Tongue (tissue), 2 donors: ENCODE measurements around the gene PTGR3. TPM values are rescaled to one million over a fixed set of nuclear protein-coding genes. Genes with fewer than 3 reads are reported as not detected.
A peak's percentile ranks its signal among the peaks of the same experiment; 100 is the strongest.

Experiments used
- DNase-seq: peaks from one replicate; pipeline ENCODE4 v3.0.0-alpha.2; 2015
- total RNA-seq: library from RNA; depleted of rRNA; stranded (reverse); fragments of >200 nt; gene quantifications from one replicate; pipeline ENCODE4 v1.2.3, GENCODE V29; 2014

The PTGR3 gene
- total RNA-seq, 1 donor from 2014 or later, result 33.7 TPM

- DNase-seq, result no peak
Observed at GRCh38 chr18:75234901-75235300, 26.0 kb upstream of the PTGR3 start.

- DNase-seq, result no peak
Observed at GRCh38 chr18:75231053-75231406, 22.1 kb upstream of the PTGR3 start.

DNA sequence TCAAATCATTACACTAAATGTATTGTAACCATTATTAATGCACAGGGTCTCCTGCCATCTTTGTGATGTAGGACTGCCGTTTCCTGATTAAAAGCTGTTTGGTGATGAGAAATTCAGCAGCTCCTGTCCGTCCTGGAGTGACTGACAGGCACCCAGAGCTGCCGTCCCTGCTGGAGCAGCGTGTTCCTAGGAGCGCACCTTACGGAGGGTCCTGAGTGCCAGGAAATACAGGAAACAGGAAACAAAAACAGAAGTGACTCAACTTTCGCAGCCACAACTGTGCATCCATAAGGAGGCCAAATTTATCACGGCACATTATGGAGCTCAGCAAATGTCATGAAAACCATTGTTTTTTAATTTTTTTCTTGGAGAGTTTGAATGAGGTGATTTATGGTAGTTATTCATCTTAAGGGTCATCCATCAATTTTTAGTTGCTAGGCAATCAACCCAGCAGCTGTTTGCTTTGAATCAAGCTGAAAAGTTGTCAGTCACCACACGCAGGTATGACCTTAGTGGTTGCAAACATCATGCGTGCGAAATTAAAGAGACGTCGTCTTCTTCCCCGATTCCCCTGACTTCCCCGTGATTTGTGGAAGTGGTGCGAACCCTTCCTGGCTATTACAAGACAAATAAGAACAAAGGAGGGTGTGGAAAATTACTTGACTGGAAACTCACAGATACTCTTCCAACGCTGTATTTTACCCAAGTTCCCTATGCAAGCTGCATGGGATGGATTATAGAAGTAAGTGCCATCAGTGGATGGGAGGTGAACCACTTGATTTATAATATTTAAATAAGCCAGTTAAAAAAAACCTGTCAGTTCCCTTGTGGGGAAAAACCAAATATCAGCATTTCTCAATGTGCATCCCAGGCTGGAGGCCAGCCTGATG is 21.5 kb upstream of the PTGR3 start:
- no peak for DNase-seq

DNA sequence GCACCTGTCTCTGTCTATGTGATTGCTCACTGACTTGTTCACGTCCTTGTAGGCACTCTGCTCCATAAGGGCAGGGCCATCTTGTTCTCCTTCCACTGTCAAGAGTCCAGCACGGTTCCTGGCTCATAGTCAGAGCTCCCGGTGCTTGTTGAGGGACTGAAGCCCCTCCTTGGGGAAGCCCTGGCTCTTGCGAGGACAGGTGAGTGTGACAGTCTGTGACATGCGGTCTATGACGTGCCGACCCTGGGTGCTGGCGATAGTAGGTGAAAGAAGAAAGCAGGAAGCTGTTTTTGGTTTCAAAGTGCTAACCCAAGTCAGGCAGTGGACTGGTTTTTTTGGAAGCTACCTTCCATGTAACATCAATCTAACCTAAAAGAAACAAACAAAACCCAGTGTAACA is 20.5 kb upstream of the PTGR3 start:
- no peak for DNase-seq

- no peak for DNase-seq
Observed at GRCh38 chr18:75228967-75229366, 20.0 kb upstream of the PTGR3 start.

DNA sequence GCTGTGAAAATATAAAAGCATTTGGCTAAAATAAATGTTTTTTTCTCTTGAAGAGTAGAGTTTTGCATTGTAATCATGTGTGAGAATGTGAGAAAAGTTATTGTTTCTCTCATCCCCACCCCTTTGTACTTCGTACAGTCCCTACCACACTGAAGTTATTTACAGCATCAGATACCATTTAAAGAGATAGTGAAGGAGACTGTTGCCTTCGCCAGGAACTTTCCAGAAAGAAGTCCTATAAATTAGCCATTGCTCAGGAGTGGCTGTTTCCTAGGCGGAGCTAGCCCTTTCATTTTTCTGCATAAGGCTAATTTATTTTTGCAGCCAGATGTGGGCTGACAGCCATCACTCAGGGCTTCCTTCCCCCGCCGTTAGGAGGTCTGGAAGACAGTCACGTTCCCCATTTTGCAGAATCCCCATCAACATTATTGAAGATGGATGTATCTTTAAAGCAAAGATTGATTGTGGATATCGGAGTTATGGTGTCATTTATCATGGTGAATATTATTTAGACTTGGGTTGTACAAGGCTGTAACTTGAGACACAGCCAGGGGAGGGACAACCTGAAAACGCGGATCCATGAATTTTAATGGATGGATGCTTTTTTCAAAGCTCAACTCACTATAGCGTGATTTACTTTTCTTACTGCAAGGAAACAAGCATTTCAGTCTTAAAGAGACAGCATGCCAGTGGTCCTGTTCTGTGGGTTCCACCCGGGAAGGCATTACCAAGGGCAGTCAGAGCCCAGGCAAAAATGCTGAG is 18.8 kb upstream of the PTGR3 start:
- DNase-seq, result no peak

DNA sequence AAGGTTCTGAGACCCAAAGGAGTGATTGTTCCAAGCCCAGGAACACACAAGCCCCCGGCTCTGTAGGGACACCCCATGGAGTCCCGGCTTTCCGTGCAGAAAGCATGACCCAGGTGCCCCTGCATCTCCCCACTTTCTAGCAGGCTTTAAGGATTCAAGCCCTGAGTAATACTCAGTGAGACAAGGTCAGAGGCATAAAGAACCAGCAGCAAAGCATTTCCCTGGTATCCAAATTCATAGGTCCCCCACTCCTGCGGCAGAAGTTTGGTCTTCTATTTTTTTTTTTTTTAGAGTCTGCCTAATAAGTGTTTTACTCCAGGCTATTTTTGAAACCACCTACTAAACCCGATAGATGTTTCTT is 18.0 kb upstream of the PTGR3 start:
- DNase-seq, result no peak

GRCh38 chr18:75226286-75226955 is 17.5 kb upstream of the PTGR3 start:
- peak; percentile 58 for DNase-seq

DNA sequence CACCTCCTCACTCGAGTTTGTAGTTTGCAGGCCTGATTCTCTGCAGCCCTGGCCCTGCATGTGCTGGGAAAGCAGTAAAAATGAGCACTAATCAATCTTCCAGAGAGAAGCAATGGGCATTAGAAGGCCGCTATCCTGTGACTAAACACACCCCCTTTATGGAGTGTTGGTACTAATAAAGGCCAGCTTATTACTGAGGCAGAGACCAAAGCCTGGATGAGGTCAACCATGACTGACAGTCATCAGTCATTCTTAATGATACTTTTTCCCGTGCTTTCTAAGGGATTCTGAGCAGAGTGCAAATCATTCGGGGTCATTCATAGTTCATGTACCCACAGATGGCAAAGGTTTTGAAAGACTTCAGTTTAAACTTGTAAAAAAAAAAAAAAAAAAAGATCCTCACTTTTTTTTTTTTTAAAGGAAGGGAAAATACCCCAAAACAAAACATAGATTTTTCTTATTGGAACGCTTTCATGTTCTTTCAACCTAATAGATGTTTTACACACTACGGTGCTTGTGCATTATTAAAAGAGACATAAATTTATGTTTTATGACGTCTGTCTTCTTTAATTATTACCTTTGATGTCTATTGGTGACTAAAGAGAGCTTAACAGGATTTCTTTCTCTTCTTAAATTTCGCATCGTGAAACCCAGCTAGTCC is 14.9 kb upstream of the PTGR3 start:
- DNase-seq, result no peak

- no peak for DNase-seq
Observed at GRCh38 chr18:75222407-75222806, 13.5 kb upstream of the PTGR3 start.

DNA sequence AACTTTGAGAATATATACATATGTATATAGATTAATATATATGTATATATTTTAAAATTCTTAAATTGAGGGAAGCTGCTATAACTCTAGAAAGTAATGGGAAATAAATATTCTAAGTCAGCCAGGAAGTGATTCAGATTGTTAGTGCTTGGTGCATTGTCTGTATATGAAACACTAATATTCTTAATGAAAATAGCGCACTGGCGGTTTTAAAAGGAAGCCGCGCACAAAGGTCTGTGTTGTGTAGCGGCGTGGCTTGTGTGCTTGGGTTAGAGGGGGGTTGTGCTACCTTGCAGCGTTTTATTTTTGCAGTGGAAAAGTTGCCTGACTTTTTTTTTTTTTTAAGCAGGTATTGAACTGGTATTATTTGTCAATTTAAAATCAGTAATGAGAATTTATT is 13.0 kb upstream of the PTGR3 start:
- no peak for DNase-seq

- DNase-seq, result no peak
Observed at GRCh38 chr18:75221397-75221796, 12.5 kb upstream of the PTGR3 start.

DNA sequence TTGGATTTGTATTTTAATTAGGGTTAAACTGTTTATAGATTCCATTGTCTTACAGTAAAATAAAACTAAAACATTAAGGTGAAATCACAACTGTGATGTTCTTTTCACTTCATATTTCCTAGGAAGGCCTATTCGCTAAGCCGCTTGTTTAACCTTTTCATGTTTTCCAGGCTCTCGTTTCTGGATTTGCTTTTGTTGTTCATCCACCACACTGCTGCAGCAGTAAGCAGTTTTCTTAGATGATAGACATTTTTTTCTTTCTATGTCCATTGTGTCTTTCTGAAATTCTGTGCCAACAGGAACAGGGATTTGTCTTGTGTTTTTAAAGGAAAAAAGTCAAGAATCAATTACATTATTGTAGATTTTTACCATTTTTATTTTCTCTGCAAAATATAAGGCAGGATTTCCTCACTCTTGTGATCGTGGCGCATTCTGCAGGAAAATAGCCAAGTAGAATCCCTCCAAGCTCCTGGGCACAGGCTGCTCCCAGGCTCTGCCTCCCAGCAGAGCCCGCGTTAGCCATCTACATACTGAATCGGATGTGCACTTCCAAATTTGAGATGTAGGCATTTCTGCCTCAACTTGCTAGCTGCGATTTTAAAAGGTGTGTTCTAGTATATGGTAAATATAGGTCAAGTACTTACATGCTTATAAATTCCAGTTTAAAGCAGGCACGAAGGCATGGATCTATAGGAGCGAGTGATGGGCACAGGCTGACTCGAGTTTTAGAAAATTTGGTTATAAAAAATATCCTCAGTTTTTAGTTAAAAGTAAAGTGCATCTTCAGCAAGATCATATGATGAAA is 11.8 kb upstream of the PTGR3 start:
- DNase-seq, result peak; percentile 56

DNA sequence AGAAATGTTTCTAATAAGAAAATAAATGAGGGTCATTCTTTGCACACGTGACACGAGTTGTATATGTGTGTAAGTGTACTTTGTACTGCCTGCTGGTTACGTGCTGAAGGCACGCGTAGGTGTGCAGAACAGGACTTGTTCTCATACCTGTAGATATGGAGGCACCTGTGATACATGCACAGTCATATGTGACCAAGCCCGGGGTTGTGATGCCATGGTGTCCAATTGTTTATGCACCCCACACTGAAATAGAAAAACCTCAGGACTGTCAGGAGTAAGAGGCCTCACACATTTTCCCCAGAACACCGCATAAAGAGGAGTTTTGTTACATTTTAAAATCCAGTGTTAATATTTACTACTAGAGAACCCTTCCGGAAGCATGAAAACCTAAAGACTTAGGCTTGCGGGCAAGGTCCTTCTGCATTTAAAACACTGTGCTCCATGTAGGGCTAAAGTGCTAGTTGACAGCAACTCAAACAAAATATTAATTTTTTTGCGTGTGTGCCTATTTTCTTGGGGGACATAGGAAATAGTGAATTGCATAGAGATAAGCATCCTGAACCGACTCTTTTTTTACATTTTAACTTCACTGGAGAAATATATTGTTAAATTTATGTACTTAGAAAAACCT is 10.9 kb upstream of the PTGR3 start:
- no peak for DNase-seq

DNA sequence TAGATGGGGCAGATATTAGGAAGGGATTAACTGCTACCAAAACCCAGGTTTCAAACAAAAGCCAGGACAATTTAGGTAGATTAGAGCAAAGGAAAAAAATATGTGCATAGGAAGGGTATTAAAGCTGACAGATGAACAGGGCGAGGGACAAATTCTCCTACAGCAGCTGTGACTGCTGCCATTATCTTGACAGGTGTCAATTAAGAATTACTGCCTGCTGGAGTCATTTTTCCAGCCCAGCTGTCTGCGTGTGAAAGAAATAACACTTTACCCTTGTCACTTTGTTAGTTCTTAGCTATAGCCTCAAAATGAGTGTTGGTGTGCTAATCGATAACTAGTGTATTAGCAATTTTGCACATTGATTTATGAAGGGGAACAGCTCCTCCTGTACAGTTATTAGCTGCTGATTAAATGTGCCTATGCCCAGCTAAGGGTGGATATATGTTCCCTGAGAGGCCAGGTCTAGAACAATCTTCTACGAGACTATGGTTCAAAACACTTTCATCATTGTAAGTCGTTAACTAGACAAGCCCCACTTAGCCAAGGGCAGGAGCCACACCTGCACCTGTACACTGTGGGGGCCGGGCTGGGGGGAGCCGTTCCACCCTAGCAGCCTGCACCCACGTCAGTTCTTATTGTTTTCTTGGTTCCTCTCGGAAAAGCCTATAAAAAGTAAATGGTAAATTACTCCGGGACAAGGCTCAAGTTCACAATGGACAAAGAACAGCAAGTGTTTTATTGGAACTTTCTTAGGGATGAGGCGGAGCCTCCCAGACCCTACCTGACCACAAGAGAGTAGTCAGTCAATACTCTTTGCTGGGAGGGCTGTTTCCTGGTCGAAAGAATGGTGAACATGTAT is 9.4 kb upstream of the PTGR3 start:
- DNase-seq, result no peak

- DNase-seq, result no peak
Observed at GRCh38 chr18:75216911-75217689, 8.2 kb upstream of the PTGR3 start.

- no peak for DNase-seq
Observed at GRCh38 chr18:75216212-75216910, 7.4 kb upstream of the PTGR3 start.

GRCh38 chr18:75215663-75216062 is 6.7 kb upstream of the PTGR3 start:
- DNase-seq, result no peak
